Measurements from ENCODE around the gene SORCS2. TPM values are rescaled to one million over a fixed set of nuclear protein-coding genes. Genes with fewer than 3 reads are reported as not detected.

The SORCS2 gene
- total RNA-seq, 2 donors from 2014 or later, result 0.54 to 0.74 TPM

GRCh38 chr4:7261536-7261935 lies 69.2 kb downstream of the SORCS2 start:
- H3K36me3 ChIP-seq, result no peaks in the 10 kb centered on the region
- H3K4me1 ChIP-seq, result no peaks in the 10 kb centered on the region
- TF ChIP-seq, protein P1, sequence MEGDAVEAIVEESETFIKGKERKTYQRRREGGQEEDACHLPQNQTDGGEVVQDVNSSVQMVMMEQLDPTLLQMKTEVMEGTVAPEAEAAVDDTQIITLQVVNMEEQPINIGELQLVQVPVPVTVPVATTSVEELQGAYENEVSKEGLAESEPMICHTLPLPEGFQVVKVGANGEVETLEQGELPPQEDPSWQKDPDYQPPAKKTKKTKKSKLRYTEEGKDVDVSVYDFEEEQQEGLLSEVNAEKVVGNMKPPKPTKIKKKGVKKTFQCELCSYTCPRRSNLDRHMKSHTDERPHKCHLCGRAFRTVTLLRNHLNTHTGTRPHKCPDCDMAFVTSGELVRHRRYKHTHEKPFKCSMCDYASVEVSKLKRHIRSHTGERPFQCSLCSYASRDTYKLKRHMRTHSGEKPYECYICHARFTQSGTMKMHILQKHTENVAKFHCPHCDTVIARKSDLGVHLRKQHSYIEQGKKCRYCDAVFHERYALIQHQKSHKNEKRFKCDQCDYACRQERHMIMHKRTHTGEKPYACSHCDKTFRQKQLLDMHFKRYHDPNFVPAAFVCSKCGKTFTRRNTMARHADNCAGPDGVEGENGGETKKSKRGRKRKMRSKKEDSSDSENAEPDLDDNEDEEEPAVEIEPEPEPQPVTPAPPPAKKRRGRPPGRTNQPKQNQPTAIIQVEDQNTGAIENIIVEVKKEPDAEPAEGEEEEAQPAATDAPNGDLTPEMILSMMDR (IDR thresholded peaks at IDR 0.05), result no peak
- no peak overlapping the region for H3K9ac ChIP-seq (ENCODE audit: low read depth in 2 of 2, low read length in 2 of 2)
- H3K27me3 ChIP-seq, result no peaks in the 10 kb centered on the region
- H3K9me3 ChIP-seq, result no peaks in the 10 kb centered on the region
- intact Hi-C loops (cut with DNase I), result no loop called here
- DNase-seq, result no peak
- no peak overlapping the region for H3K4me3 ChIP-seq
- H3K27ac ChIP-seq, result no peak overlapping the region

GRCh38 chr4:7262134-7262533 lies 69.8 kb downstream of the SORCS2 start:
- Histone ChIP-seq H3K4me1 (no peaks in the 10 kb centered on the region), H3K9ac (ENCODE audit: low read depth in 2 of 2, low read length in 2 of 2) (no peak overlapping the region), H3K27me3 (no peaks in the 10 kb centered on the region), H3K4me3 (no peak overlapping the region), H3K36me3 (no peaks in the 10 kb centered on the region), H3K27ac (no peak overlapping the region), H3K9me3 (no peaks in the 10 kb centered on the region)
- intact Hi-C loops (cut with DNase I), result no loop called here
- TF ChIP-seq, protein P1 (IDR thresholded peaks at IDR 0.05), result no peak
- no peak for DNase-seq

DNA sequence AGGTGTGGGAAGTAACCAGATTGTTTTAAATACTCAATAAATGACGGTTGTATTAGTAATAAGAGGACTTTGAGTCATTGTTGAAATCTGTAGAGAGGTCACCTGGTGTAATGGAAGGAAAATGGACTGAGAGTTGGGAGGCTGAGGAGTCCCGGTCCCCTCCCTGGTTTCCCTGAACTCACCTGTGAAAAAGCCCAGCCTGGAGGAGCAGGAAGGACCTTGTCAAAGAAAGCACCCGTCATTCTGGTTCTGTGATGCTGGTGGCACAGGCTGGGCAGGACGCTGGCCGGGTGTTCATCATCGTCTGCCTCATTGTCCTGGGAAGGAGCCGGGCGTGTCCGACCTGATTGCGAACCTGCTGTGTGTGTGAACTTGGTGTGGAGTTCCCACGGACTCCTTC lies 70.8 kb downstream of the SORCS2 start:
- Histone ChIP-seq H3K4me3 (no peak overlapping the region), H3K27me3 (no peaks in the 10 kb centered on the region), H3K9ac (ENCODE audit: low read depth in 2 of 2, low read length in 2 of 2) (no peak overlapping the region), H3K4me1 (no peaks in the 10 kb centered on the region), H3K9me3 (no peaks in the 10 kb centered on the region), H3K36me3 (no peaks in the 10 kb centered on the region), H3K27ac (no peak overlapping the region)
- intact Hi-C loops (cut with DNase I), result no loop called here
- no peak for DNase-seq
- TF ChIP-seq, protein P1 (IDR thresholded peaks at IDR 0.05), result no peak

GRCh38 chr4:7264694-7265093 lies 72.4 kb downstream of the SORCS2 start:
- TF ChIP-seq, protein P1 (IDR thresholded peaks at IDR 0.05), result no peak
- Histone ChIP-seq H3K36me3 (no peaks in the 10 kb centered on the region), H3K4me1 (no peaks in the 10 kb centered on the region), H3K27me3 (no peaks in the 10 kb centered on the region), H3K4me3 (no peak overlapping the region), H3K27ac (no peak overlapping the region), H3K9ac (ENCODE audit: low read depth in 2 of 2, low read length in 2 of 2) (no peak overlapping the region), H3K9me3 (no peaks in the 10 kb centered on the region)
- DNase-seq, result no peak
- intact Hi-C loops (cut with DNase I), result no loop called here

GRCh38 chr4:7266525-7267292 lies 74.4 kb downstream of the SORCS2 start:
- H3K36me3 ChIP-seq, result no peaks in the 10 kb centered on the region
- H3K27ac ChIP-seq, result no peak overlapping the region
- TF ChIP-seq, protein P1 (IDR thresholded peaks at IDR 0.05), result no peak
- H3K4me1 ChIP-seq, result no peaks in the 10 kb centered on the region
- no peaks in the 10 kb centered on the region for H3K27me3 ChIP-seq
- no peaks in the 10 kb centered on the region for H3K9me3 ChIP-seq
- DNase-seq, result no peak
- H3K4me3 ChIP-seq, result no peak overlapping the region
- no peak overlapping the region for H3K9ac ChIP-seq (ENCODE audit: low read depth in 2 of 2, low read length in 2 of 2)
- intact Hi-C loops (cut with DNase I), result no loop called here
